Uterus (tissue), 2 donors: Measurements from ENCODE around the gene PLA2G2E.

Source experiments
- CTCF ChIP-seq, 4 experiments: fragments of 200-600 bp in 2 of 4; fragments of 450-650 bp in 2 of 4; sonication (generic) in 2 of 4; IDR thresholded peaks; one replicate each; pipeline ENCODE4 v1.5.1; 2016 to 2019; ENCODE audit warnings: antibody characterized with exemption in 4 of 4, mild to moderate bottlenecking in 2 of 4, moderate library complexity in 1 of 4
- POLR2A ChIP-seq, 2 donors: fragments of 450-650 bp; IDR thresholded peaks; one replicate each; pipeline ENCODE4 v1.6.1; 2016; ENCODE audit warnings: antibody characterized with exemption in 2 of 2, mild to moderate bottlenecking in 1 of 2, moderate library complexity in 1 of 2

GRCh38 chr1:19971664-19972063 is 48.2 kb upstream of the PLA2G2E start:
- no peak for TF ChIP-seq CTCF (IDR thresholded peaks at IDR 0.05)
- TF ChIP-seq POLR2A (IDR thresholded peaks at IDR 0.05): no peak
